Lower leg skin (tissue), 3 donors: ENCODE results near the gene TNNT1.

Experiments
- CTCF ChIP-seq, 3 donors: fragments of 450-650 bp; IDR thresholded peaks; one replicate each; pipeline ENCODE4 v1.5.1; 2016; ENCODE audit warnings: antibody characterized with exemption in 3 of 3, mild to moderate bottlenecking in 3 of 3, moderate library complexity in 2 of 3
- POLR2A ChIP-seq, 2 donors: fragments of 450-650 bp; IDR thresholded peaks; one replicate each; pipeline ENCODE4 v1.6.1; 2016 to 2017; ENCODE audit warnings: antibody characterized with exemption in 2 of 2, mild to moderate bottlenecking in 1 of 2, moderate library complexity in 1 of 2

- TF ChIP-seq CTCF (IDR thresholded peaks at IDR 0.05) (no peak), POLR2A (IDR thresholded peaks at IDR 0.05) (no peak)
These were observed 26.3 kb upstream of the TNNT1 start for GRCh38 chr19:55175117-55175867.
